Measurements from ENCODE around the gene SPACA5. TPM values are rescaled to one million over a fixed set of nuclear protein-coding genes. Genes with fewer than 3 reads are reported as not detected.
"Not testable (repeated sequence)": the region's sequence is repeated elsewhere in the genome, so short reads cannot be mapped to it uniquely, and the experiment has no call there.

SPACA5 gene
- total RNA-seq, 3 donors from 2014 or later (not counting 1 experiment from before 2014, with no cell fraction given) = not detected

DNA sequence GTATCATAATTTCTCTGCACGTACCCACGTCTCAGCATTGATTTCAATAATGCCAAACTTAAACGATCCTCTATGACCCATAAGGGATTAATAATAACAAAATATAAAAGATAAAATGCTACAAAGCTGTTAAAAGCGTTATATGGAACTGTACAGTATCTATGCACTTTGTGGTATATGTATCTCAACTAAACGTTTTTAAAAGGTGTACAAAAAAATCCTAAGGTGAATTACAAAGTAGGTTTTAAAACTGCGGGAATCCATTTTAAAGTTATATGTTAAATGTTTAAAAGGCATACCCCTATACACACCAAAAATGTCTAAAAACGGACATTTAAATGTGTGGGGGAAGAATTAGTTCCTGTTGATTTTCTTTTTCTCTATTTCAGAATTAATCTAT is 3.9 kb upstream of the SPACA5 start:
- H3K4me1 ChIP-seq (ENCODE audit: control insufficient read depth, insufficient read depth, low read length) = peaks cover 7% of the 10 kb centered on the region
- WGBS (ENCODE audit: insufficient coverage) = no CpG with 5 or more reads among the region's 7 CpGs
- peak overlapping the region; percentile 99 for H3K4me3 Mint-ChIP-seq
- intact Hi-C loops (cut with micrococcal nuclease) = no loop called here
- peak overlapping the region; percentile 92 for H3K27ac ChIP-seq (ENCODE audit: low read length)
- no peaks in the 10 kb centered on the region for H3K27me3 Mint-ChIP-seq (ENCODE audit: low read depth in 2 of 2)
- peaks cover 19 to 22% of the 10 kb centered on the region in 2 donors for H3K4me1 Mint-ChIP-seq
- no peaks in the 10 kb centered on the region for H3K36me3 Mint-ChIP-seq
- H3K36me3 ChIP-seq (ENCODE audit: control insufficient read depth, insufficient read depth, low read length) = peaks cover 3% of the 10 kb centered on the region
- no peaks in the 10 kb centered on the region for H3K9me3 Mint-ChIP-seq
- H3K27me3 ChIP-seq (ENCODE audit: control insufficient read depth, insufficient read depth, low read length) = no peaks in the 10 kb centered on the region
- TF ChIP-seq, protein P1, sequence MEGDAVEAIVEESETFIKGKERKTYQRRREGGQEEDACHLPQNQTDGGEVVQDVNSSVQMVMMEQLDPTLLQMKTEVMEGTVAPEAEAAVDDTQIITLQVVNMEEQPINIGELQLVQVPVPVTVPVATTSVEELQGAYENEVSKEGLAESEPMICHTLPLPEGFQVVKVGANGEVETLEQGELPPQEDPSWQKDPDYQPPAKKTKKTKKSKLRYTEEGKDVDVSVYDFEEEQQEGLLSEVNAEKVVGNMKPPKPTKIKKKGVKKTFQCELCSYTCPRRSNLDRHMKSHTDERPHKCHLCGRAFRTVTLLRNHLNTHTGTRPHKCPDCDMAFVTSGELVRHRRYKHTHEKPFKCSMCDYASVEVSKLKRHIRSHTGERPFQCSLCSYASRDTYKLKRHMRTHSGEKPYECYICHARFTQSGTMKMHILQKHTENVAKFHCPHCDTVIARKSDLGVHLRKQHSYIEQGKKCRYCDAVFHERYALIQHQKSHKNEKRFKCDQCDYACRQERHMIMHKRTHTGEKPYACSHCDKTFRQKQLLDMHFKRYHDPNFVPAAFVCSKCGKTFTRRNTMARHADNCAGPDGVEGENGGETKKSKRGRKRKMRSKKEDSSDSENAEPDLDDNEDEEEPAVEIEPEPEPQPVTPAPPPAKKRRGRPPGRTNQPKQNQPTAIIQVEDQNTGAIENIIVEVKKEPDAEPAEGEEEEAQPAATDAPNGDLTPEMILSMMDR (IDR thresholded peaks at IDR 0.05) = no peak
- DNase-seq = no peak
- H3K27ac Mint-ChIP-seq = peak overlapping the region; percentile 97 to 99
- no peaks in the 10 kb centered on the region for H3K9me3 ChIP-seq (ENCODE audit: control insufficient read depth, insufficient read depth, low read length)
- peak overlapping the region; percentile 83 for H3K4me3 ChIP-seq (ENCODE audit: low read length)
- no peak for ATAC-seq

DNA sequence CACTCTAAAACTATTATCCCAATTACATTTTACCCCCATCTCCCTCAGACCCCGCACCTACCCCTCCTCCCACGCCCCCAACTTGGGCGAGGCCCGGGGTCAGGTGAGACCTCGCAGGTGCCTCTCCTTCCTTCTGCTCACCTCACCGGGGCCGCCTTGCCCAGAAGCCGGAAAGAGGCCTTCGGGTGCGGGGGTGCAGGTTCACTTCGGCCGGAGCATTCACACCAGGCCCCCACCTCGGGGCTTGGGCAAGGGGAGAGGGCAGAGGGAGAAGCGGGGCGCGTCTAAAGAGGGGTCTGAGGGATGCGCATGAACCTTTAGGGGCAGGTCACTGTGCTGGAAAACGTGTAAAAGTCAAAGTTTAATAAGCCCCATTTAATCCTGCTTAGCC is 3.4 kb upstream of the SPACA5 start:
- intact Hi-C loops (cut with micrococcal nuclease) = no loop called here
- Histone ChIP-seq H3K9me3 (ENCODE audit: control insufficient read depth, insufficient read depth, low read length) (no peaks in the 10 kb centered on the region), H3K4me1 (ENCODE audit: control insufficient read depth, insufficient read depth, low read length) (peaks cover 7% of the 10 kb centered on the region), H3K36me3 (ENCODE audit: control insufficient read depth, insufficient read depth, low read length) (peaks cover 3% of the 10 kb centered on the region), H3K27me3 (ENCODE audit: control insufficient read depth, insufficient read depth, low read length) (no peaks in the 10 kb centered on the region), H3K27ac (ENCODE audit: low read length) (peak overlapping the region; percentile 92), H3K4me3 (ENCODE audit: low read length) (peak overlapping the region; percentile 83)
- peaks cover 19 to 22% of the 10 kb centered on the region in 2 donors for H3K4me1 Mint-ChIP-seq
- ATAC-seq (peak in 2 of 3 donors; percentile 1 to 8), DNase-seq (peak in 1 of 2 donors; percentile 33)
- H3K36me3 Mint-ChIP-seq = no peaks in the 10 kb centered on the region
- WGBS (ENCODE audit: insufficient coverage) = under 1% methylated on average over 17 of the region's 18 CpGs
- H3K27ac Mint-ChIP-seq = peak overlapping the region; percentile 97 to 99
- TF ChIP-seq, protein P1 (IDR thresholded peaks at IDR 0.05) = no peak
- peak overlapping the region; percentile 99 for H3K4me3 Mint-ChIP-seq
- H3K27me3 Mint-ChIP-seq (ENCODE audit: low read depth in 2 of 2) = no peaks in the 10 kb centered on the region
- no peaks in the 10 kb centered on the region for H3K9me3 Mint-ChIP-seq

DNA sequence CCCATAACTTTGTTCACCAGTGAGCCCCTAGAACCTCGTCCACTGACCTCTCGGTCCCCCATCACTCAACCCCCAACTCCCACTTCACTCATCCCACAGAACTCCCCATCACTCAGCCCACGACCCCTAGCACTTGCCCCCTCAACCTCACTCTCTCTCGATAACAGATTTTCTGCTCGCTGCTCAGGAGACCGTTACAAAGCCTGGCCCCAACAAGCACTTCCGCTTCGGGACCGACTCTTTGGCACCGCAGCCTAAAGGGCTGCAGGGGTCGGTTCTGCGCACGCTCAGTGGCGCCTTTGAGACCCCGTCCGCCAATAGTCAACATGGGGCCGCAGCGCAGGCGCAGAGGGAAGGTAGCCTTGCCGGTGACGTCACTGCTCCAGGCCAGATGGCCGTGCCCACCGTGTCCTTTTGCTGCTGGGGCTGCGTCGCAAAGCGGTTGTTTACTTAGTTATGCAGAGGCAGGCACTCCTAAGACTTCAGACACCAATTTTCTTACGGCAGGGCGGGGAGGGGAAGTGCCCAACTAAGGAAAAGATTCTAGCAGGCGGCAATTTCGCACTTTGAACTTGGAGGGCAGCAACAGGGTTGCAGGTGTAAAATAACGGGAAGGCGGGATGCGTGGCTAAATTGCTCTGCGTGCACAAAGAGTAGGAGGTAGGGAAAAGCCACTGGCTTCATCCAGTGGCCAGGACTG is 2.9 kb upstream of the SPACA5 start, which contains the start of gene ZNF182:
ZNF182 (minus strand) TSS at position 232 of the 700 bp plus-strand sequence. CDS start 1,380 bp downstream, outside the sequence.
- Mint-ChIP-seq H3K36me3 (no peaks in the 10 kb centered on the region), H3K9me3 (no peaks in the 10 kb centered on the region), H3K27me3 (ENCODE audit: low read depth in 2 of 2) (no peaks in the 10 kb centered on the region), H3K4me3 (peak within 1 kb of the TSS; percentile 99), H3K4me1 (peaks cover 19 to 22% of the 10 kb centered on the region in 2 donors), H3K27ac (peak within 1 kb of the TSS; percentile 97 to 99)
- intact Hi-C loops (cut with micrococcal nuclease) = no loop called here
- ATAC-seq = peak; percentile 91 to 95 (median 91)
- 0% methylated on average over 27 of the region's 34 CpGs for WGBS (ENCODE audit: insufficient coverage)
- no peaks in the 10 kb centered on the region for H3K9me3 ChIP-seq (ENCODE audit: control insufficient read depth, insufficient read depth, low read length)
- peaks cover 3% of the 10 kb centered on the region for H3K36me3 ChIP-seq (ENCODE audit: control insufficient read depth, insufficient read depth, low read length)
- TF ChIP-seq, protein P1 (IDR thresholded peaks at IDR 0.05) = no peak
- H3K27ac ChIP-seq (ENCODE audit: low read length) = peak within 1 kb of the TSS; percentile 92
- H3K4me3 ChIP-seq (ENCODE audit: low read length) = peak within 1 kb of the TSS; percentile 83
- peak; percentile 91 to 97 for DNase-seq
- H3K27me3 ChIP-seq (ENCODE audit: control insufficient read depth, insufficient read depth, low read length) = no peaks in the 10 kb centered on the region
- H3K4me1 ChIP-seq (ENCODE audit: control insufficient read depth, insufficient read depth, low read length) = peaks cover 7% of the 10 kb centered on the region

DNA sequence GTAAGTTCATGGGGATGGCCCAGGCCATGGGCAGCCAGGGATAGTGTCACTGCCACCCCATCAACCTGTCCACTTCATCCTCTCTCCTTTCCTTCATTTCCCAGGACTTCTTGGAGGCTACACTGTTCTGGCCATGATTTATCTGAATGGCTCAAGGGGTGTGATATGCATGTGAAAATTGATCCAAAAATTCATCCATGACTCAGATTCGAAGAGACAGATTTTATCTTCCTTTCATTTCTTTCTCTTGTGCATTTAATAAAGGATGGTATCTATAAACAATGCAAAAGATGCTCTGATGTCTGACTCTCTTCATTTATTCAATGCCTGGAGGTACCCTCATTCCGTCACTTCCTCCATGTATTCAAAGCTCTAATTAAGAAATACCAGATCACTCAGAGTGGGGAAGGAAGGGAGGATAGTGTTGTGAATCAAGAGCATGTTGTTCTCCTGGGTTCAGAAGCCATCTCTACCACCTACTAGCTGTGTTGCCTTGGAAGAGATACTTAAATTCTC is 2.7 kb downstream of the SPACA5 start:
- H3K9me3 Mint-ChIP-seq; H3K27ac ChIP-seq (ENCODE audit: low read length); H3K4me1 ChIP-seq (ENCODE audit: control insufficient read depth, insufficient read depth, low read length); ATAC-seq; H3K4me3 Mint-ChIP-seq; H3K27me3 ChIP-seq (ENCODE audit: control insufficient read depth, insufficient read depth, low read length); H3K4me3 ChIP-seq (ENCODE audit: low read length); H3K27ac Mint-ChIP-seq; H3K9me3 ChIP-seq (ENCODE audit: control insufficient read depth, insufficient read depth, low read length); H3K36me3 ChIP-seq (ENCODE audit: control insufficient read depth, insufficient read depth, low read length); DNase-seq; H3K36me3 Mint-ChIP-seq; H3K4me1 Mint-ChIP-seq; H3K27me3 Mint-ChIP-seq (ENCODE audit: low read depth in 2 of 2); intact Hi-C loops (cut with micrococcal nuclease): not testable (repeated sequence)
- WGBS (ENCODE audit: insufficient coverage) = no CpG with 5 or more reads among the region's 2 CpGs

DNA sequence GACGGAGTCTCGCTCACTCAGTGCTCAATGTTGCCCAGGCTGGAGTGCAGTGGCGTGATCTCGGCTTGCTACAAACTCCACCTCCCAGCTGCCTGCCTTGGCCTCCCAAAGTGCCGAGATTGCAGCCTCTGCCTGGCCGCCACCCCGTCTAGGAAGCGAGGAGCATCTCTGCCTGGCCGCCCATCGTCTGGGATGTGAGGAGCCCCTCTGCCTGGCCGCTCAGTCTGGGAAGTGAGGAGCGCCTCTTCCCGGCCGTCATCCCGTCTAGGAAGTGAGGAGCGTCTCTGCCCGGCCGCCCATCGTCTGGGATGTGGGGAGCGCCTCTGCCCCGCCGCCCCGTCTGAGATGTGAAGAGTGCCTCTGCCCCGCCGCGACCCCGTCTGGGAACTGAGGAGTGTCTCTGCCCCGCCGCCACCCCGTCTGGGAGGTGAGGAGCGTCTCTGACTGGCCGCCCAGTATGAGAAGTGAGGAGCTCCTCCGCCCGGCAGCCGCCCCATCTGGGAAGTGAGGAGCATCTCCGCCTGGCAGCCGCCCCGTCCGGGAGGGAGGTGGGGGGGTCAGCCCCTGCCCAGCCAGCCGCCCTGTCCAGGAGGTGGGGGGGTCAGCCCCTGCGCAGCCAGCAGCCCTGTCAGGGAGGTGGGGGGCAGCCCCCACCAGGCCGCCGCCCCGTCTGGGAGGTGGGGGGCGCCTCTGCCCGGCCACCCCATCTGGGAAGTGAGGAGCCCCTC is 10.0 kb downstream of the SPACA5 start:
- H3K27ac Mint-ChIP-seq; H3K27ac ChIP-seq (ENCODE audit: low read length); H3K9me3 Mint-ChIP-seq; H3K4me3 Mint-ChIP-seq; H3K4me3 ChIP-seq (ENCODE audit: low read length); ATAC-seq; H3K36me3 Mint-ChIP-seq; H3K4me1 Mint-ChIP-seq; H3K36me3 ChIP-seq (ENCODE audit: control insufficient read depth, insufficient read depth, low read length); H3K27me3 ChIP-seq (ENCODE audit: control insufficient read depth, insufficient read depth, low read length); H3K4me1 ChIP-seq (ENCODE audit: control insufficient read depth, insufficient read depth, low read length); intact Hi-C loops (cut with micrococcal nuclease); DNase-seq; H3K27me3 Mint-ChIP-seq (ENCODE audit: low read depth in 2 of 2); H3K9me3 ChIP-seq (ENCODE audit: control insufficient read depth, insufficient read depth, low read length): not testable (repeated sequence)
- 92% methylated on average over 10 of the region's 46 CpGs for WGBS (ENCODE audit: insufficient coverage)
